NB4 (cell line): ENCODE results near the gene TXNRD2.
A peak's percentile ranks its signal among the peaks of the same experiment; 100 is the strongest.

Source experiments
- DNase-seq: peaks from one replicate; pipeline ENCODE4 v3.0.0; 2010; ENCODE audit warnings: low read depth
- H3K4me3 ChIP-seq: one replicate; pipeline ENCODE4 v1.5.1; 2011; ENCODE audit warnings: mild to moderate bottlenecking, low read depth, low read length, moderate library complexity
- CTCF ChIP-seq: IDR thresholded peaks from one replicate; pipeline ENCODE4 v1.5.1; 2012; ENCODE audit warnings: low read depth, low read length
- MAX ChIP-seq: IDR thresholded peaks from 2 replicates; pipeline ENCODE4 v1.6.1; 2011; ENCODE audit warnings: low read depth, low read length
- MYC ChIP-seq: IDR thresholded peaks from 2 replicates; pipeline ENCODE4 v1.6.1; 2011; ENCODE audit warnings: low read depth, low read length
- POLR2A ChIP-seq: IDR thresholded peaks from 2 replicates; pipeline ENCODE4 v1.6.1; 2011; ENCODE audit warnings: mild to moderate bottlenecking; ENCODE audit not compliant: insufficient read length; ENCODE audit errors: extremely low read depth

The TXNRD2 gene

GRCh38 chr22:19972652-19973550 lies 31.3 kb upstream of the TXNRD2 start:
- TF ChIP-seq MAX, result no peak
- no peak for TF ChIP-seq POLR2A
- no peak for TF ChIP-seq MYC
- TF ChIP-seq CTCF, result no peak
- H3K4me3 ChIP-seq, result no peak overlapping the region
- DNase-seq, result no peak

GRCh38 chr22:19972251-19972650 lies 30.6 kb upstream of the TXNRD2 start:
- H3K4me3 ChIP-seq, result no peak overlapping the region
- no peak for DNase-seq
- no peak for TF ChIP-seq MYC
- no peak for TF ChIP-seq POLR2A
- no peak for TF ChIP-seq MAX
- no peak for TF ChIP-seq CTCF

GRCh38 chr22:19971276-19972124 lies 29.9 kb upstream of the TXNRD2 start:
- TF ChIP-seq CTCF, result no peak
- no peak for TF ChIP-seq MAX
- no peak for TF ChIP-seq MYC
- no peak for TF ChIP-seq POLR2A
- no peak for DNase-seq
- no peak overlapping the region for H3K4me3 ChIP-seq

GRCh38 chr22:19970479-19971275 lies 29.1 kb upstream of the TXNRD2 start:
- no peak overlapping the region for H3K4me3 ChIP-seq
- DNase-seq, result peak; percentile 76
- TF ChIP-seq MYC, result no peak
- TF ChIP-seq CTCF, result peak; percentile 72
- no peak for TF ChIP-seq POLR2A
- TF ChIP-seq MAX, result no peak

- no peak overlapping the region for H3K4me3 ChIP-seq
- no peak for DNase-seq
- TF ChIP-seq MYC, result no peak
- no peak for TF ChIP-seq POLR2A
- TF ChIP-seq MAX, result no peak
- TF ChIP-seq CTCF, result no peak
These were observed 28.4 kb upstream of the TXNRD2 start for GRCh38 chr22:19970031-19970478.
